ENCODE measurements around the gene RAX2. TPM values are rescaled to one million over a fixed set of nuclear protein-coding genes. Genes with fewer than 3 reads are reported as not detected.
"Not testable (repeated sequence)": the region's sequence is repeated elsewhere in the genome, so short reads cannot be mapped to it uniquely, and the experiment has no call there.

RAX2 gene
- total RNA-seq, 8 experiments from 2014 or later = 0.05 to 1.00 (median 0.21) TPM; not detected in 1

DNA sequence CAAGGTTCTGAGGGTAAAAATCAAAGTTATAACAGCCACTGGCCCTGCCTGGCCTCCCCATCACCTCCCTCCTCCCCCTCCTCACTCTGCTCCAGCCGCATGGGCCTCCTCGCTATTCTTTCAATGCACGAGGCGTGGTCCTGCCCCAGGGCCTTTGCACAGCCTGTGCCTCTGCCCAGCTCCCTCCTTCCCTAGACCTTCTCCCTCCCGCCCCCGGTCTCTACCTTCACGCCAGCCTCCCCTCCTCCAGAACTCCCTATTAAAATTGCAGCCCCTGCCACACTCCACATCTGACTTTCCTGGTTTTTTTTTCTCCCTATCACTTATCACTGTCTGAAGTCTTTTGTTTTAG is 3.3 kb downstream of the RAX2 start:
- Histone ChIP-seq H3K4me1 (replicated peaks in 1 of 2) (peaks cover 0 to 11% of the 10 kb centered on the region in 2 donors), H3K27ac (no peak overlapping the region), H3K4me3 (no peak overlapping the region)
- ATAC-seq (replicated peaks in 6 of 8) = no peak
- in situ Hi-C loops (cut with MboI; ENCODE audit: low pct_unique_long_range_greater_than_20kb in 2 of 9, low sequenced_read_pairs in 9 of 9, unreplicated experiment in 9 of 9) = no loop called here
- WGBS, 10 experiments = 90 to 100% methylated on average over 1 to 2 of the region's 7 CpGs; no CpG with 5 or more reads in 8 of the 10 experiments

DNA sequence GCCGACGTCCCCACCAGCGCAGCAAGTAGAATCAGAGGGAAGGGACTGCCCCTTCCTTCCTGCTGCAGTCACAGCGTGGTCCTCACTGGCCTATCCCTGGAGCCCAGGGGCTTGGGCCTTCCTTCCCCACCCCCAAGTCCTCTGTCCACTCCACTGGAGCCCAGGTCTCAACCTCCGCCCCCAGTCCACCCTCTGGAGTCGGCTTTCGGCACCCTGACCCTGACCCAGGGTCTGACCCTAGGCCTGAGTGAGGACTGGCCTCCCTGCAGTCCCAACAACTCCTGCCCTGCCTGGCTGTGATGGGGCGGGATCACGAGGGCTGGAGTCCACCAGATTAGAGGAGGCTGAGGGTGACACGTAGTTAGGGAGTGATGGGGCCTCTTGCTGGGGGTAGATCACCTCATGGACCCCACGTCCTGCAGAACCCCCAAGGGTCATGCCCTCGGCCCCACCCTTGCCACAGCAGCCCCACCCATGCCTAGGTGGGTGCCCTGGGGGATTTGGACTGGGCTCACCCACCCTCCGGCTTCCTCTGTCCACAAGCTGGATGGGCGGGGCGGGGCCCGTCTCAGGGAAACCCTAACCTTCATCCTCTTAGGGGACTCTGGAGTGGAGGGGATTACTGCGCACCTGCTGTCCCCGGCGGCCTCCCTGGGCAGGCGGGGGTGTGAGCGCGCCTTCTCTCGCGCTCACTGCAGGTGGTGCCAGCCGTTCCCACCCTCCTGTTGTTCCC is 3.8 kb downstream of the RAX2 start:
- in situ Hi-C loops (cut with MboI; ENCODE audit: low pct_unique_long_range_greater_than_20kb in 2 of 9, low sequenced_read_pairs in 9 of 9, unreplicated experiment in 9 of 9) = no loop called here
- H3K27ac ChIP-seq = no peak overlapping the region
- peaks cover under 1 to 13% of the 10 kb centered on the region in 2 donors for H3K4me1 ChIP-seq (replicated peaks in 1 of 2)
- WGBS, 10 experiments = no CpG with 5 or more reads among the region's 25 CpGs
- no peak overlapping the region for H3K4me3 ChIP-seq
- no peak for ATAC-seq (replicated peaks in 6 of 8)

- WGBS, 10 experiments = 80 to 100% methylated on average over 1 of the region's 23 CpGs; no CpG with 5 or more reads in 8 of the 10 experiments
- no peak overlapping the region for H3K27ac ChIP-seq
- H3K4me1 ChIP-seq (replicated peaks in 1 of 2) = peaks cover 3 to 10% of the 10 kb centered on the region in 2 donors
- no peak for ATAC-seq (replicated peaks in 6 of 8)
- in situ Hi-C loops (cut with MboI; ENCODE audit: low pct_unique_long_range_greater_than_20kb in 2 of 9, low sequenced_read_pairs in 9 of 9, unreplicated experiment in 9 of 9) = no loop called here
- H3K4me3 ChIP-seq = no peak overlapping the region
Measured at GRCh38 chr19:3767050-3767449, 5.0 kb downstream of the RAX2 start.

DNA sequence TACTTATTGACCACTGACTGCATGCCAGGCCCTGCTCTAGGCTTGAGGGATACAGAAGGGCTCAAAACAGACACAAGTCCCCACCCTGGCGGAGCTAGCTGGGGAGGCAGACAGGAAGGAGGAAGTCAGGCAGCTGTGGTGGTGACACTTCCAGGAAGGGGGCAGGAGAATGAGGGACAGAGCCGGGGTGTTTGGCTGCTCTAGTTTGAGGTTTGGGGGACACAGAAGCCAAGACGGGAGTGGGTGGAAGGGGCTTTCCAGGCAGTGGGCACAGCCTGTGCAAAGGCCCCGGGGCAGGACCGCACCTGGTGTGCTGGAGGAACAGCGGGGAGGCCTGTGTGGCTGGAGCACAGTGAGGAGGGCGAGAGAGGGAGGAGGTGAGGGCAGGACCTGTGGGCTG is 5.5 kb downstream of the RAX2 start:
- Histone ChIP-seq H3K4me3 (no peak overlapping the region), H3K4me1 (replicated peaks in 1 of 2) (peaks cover 3 to 5% of the 10 kb centered on the region in 2 donors), H3K27ac (no peak overlapping the region)
- ATAC-seq (replicated peaks in 6 of 8) = no peak
- WGBS, 10 experiments = 80 to 100% (median 93%) methylated on average over 1 to 3 of the region's 7 CpGs; no CpG with 5 or more reads in 7 of the 10 experiments
- in situ Hi-C loops (cut with MboI; ENCODE audit: low pct_unique_long_range_greater_than_20kb in 2 of 9, low sequenced_read_pairs in 9 of 9, unreplicated experiment in 9 of 9) = no loop called here

DNA sequence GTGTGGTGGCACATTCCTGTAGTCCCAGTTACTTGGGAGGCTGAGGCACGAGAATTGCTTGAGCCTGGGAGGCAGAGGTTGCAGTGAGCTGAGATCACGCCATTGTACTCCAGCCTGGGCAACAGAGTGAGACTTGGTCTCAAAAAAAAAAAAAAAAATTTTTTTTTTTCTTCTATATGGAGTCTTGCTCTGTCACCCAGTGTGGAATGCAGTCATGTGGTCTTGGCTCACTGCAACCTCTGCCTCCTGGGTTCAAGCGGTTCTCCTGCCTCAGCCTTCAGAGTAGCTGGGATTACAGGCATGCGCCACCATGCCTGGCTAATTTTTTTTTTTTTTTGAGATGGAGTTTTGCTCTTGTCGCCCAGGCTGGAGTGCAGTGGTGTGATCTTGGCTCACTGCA is 6.3 kb downstream of the RAX2 start:
- WGBS, 10 experiments = 93 to 100% (median 100%) methylated on average over 1 to 3 of the region's 5 CpGs; no CpG with 5 or more reads in 5 of the 10 experiments
- H3K4me1 ChIP-seq (replicated peaks in 1 of 2); H3K4me3 ChIP-seq; H3K27ac ChIP-seq; ATAC-seq (replicated peaks in 6 of 8); in situ Hi-C loops (cut with MboI; ENCODE audit: low pct_unique_long_range_greater_than_20kb in 2 of 9, low sequenced_read_pairs in 9 of 9, unreplicated experiment in 9 of 9): not testable (repeated sequence)

DNA sequence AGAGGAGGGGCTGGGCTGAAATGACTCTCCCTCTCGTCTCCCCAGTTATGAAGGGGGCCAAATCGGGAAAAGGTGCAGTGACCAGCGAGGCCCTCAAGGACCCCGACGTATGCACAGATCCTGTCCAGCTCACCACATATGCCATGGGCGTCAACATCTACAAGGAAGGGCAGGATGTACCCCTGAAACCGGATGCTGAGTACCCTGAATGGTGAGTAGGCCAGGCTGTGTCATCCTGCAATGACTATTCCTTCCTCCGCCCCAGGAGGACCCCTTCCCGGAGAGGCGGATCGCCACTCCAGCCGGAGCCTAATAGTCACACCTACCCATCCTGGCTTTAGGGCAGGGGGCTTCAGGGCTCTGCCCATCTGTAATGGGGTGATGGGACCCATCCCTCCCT is 6.9 kb downstream of the RAX2 start:
- in situ Hi-C loops (cut with MboI; ENCODE audit: low pct_unique_long_range_greater_than_20kb in 2 of 9, low sequenced_read_pairs in 9 of 9, unreplicated experiment in 9 of 9) = no loop called here
- H3K4me1 ChIP-seq (replicated peaks in 1 of 2) = peaks cover 5 to 8% of the 10 kb centered on the region in 2 donors
- 83 to 100% (median 90%) methylated on average over 1 to 3 of the region's 12 CpGs; no CpG with 5 or more reads in 5 of the 10 experiments for WGBS, 10 experiments
- ATAC-seq (replicated peaks in 6 of 8) = no peak
- H3K27ac ChIP-seq = no peak overlapping the region
- H3K4me3 ChIP-seq = no peak overlapping the region

DNA sequence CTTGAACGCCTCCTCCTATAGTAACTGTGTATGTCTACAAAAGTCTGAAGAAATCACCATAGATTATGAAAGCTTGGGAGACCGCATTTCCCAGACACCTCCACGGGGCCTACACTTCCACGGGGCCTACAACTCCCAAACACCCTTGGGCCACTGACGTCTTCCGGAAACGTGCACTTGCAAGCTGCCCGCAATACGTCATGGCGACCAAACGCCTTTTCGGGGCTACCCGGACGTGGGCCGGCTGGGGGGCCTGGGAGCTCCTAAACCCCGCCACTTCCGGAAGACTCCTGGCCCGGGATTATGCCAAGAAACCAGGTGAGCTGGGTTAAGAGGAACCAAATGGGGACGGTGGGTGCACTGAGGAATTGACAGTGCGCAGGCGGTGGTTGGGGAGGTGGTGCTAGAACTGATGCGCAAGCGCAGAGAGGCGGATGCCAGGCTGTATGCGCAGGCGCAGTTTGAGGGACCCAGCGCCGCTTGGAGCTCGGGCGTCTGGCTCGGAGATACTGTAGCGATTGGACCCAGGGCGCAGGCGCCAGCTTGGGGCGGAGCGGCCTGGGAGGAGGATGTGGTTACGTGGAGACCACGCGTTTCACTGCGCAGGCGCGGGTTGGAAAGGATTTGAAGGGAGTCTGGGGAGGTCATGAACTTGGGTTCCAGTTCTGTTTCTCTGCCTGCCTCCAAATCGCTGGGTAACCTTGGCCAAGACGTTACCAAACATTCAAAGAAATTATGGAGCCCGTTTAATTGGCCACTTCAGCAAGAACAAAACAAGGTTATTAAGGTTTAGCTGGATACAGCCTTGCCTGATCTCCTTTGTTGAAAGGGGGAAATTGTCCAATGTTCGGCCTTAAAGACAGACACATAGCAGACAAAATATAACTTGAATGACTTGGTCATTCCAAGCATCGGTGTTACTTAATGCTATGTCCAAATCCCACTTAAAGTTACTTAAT is 9.2 kb downstream of the RAX2 start, which contains the start of gene MRPL54:
TSS of gene MRPL54 (plus strand) at position 182 of the 959 bp plus-strand sequence. CDS start at position 201, 19 bp downstream.
- H3K4me3 ChIP-seq = peak within 1 kb of the TSS; percentile 75 to 99 (median 94)
- peak within 1 kb of the TSS; percentile 99 to 100 for H3K27ac ChIP-seq
- peaks cover 5 to 8% of the 10 kb centered on the region in 2 donors for H3K4me1 ChIP-seq (replicated peaks in 1 of 2)
- ATAC-seq (replicated peaks in 6 of 8) = peak; percentile 87 to 92 (median 88)
- in situ Hi-C loops (cut with MboI; ENCODE audit: low pct_unique_long_range_greater_than_20kb in 2 of 9, low sequenced_read_pairs in 9 of 9, unreplicated experiment in 9 of 9) = no loop called here
- 0 to 67% (median 9%) methylated on average over 1 to 19 of the region's 47 CpGs for WGBS, 10 experiments

DNA sequence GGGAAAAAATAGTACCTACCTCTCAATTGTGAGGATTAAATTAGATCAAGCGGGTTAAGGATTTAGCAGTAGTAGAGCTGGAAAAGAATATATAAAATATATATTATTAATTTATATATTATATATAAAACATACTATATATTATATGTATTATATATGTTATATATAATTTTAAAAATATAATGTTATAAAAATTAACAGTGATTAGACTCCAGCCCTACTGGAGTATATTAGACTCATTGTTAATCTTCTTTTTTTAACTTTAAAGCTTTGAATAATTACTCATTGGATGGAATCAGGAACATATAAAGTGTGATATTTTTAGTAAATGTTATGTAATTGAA is 9.9 kb downstream of the RAX2 start:
- 23 to 100% (median 71%) methylated on average over 1 of the region's 1 CpG; no CpG with 5 or more reads in 1 of the 10 experiments for WGBS, 10 experiments
- Histone ChIP-seq H3K4me1 (replicated peaks in 1 of 2) (peaks cover 5 to 8% of the 10 kb centered on the region in 2 donors), H3K4me3 (peak overlapping the region; percentile 75 to 99 (median 85)), H3K27ac (peak overlapping the region in 1 of 2 donors; percentile 100)
- in situ Hi-C loops (cut with MboI; ENCODE audit: low pct_unique_long_range_greater_than_20kb in 2 of 9, low sequenced_read_pairs in 9 of 9, unreplicated experiment in 9 of 9) = no loop called here
- no peak for ATAC-seq (replicated peaks in 6 of 8)

DNA sequence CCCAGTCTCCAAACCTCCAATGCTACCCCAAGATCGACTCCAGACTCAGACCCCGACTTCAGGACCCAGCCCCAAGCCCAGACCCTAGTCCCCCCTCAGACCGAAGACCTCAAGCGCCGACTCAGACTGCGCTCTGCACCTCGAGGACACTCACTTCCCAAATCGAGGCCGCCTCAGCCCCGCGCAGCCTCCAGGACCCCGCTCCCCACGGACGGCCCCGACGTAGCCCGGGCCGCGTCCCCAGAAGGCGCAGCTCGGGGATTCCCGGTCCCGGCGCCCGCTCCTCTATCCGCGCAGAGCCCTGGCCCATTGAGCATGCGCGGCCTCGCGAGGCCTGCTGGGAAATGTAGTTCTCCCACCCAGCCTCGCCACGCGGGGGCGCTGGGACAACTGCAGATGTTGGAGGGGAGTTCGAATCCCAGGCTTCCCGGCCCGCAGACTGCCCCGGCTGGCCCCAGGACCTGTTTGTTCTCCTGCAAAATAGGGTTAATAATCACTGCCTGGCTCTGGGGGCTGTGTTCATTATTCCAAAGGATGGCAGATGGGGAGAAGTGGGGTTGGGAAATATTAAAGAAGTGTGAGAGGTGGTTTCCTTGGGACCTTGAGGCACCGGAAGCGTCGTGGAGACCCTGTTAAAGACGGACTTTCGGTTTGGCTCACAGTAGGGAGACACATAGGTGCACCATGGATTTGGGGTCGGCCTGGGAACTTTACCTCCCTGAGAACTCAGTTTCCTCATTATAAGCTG is 10.5 kb downstream of the RAX2 start, which contains the start of gene APBA3:
TSS of gene APBA3 (minus strand) at position 311 of the 748 bp plus-strand sequence. CDS start 1,428 bp downstream, outside the sequence.
- WGBS, 10 experiments = 0 to 88% (median 33%) methylated on average over 1 to 9 of the region's 45 CpGs; no CpG with 5 or more reads in 1 of the 10 experiments
- peak; percentile 41 to 53 (median 50) for ATAC-seq (replicated peaks in 6 of 8)
- Histone ChIP-seq H3K4me1 (replicated peaks in 1 of 2) (peaks cover 5 to 8% of the 10 kb centered on the region in 2 donors), H3K4me3 (peak within 1 kb of the TSS; percentile 75 to 99 (median 94)), H3K27ac (peak within 1 kb of the TSS; percentile 99 to 100)
- in situ Hi-C loops (cut with MboI; ENCODE audit: low pct_unique_long_range_greater_than_20kb in 2 of 9, low sequenced_read_pairs in 9 of 9, unreplicated experiment in 9 of 9) = no loop called here

- peak in 1 of 8 experiments; percentile 1 for ATAC-seq (replicated peaks in 6 of 8)
- in situ Hi-C loops (cut with MboI; ENCODE audit: low pct_unique_long_range_greater_than_20kb in 2 of 9, low sequenced_read_pairs in 9 of 9, unreplicated experiment in 9 of 9) = no loop called here
- H3K4me3 ChIP-seq = peak overlapping the region; percentile 62 to 99 (median 94)
- H3K27ac ChIP-seq = peak overlapping the region; percentile 67 to 83
- 10 to 100% (median 41%) methylated on average over 1 to 5 of the region's 7 CpGs; no CpG with 5 or more reads in 3 of the 10 experiments for WGBS, 10 experiments
- peaks cover 5 to 8% of the 10 kb centered on the region in 2 donors for H3K4me1 ChIP-seq (replicated peaks in 1 of 2)
Measured at GRCh38 chr19:3760871-3761361, 11.1 kb downstream of the RAX2 start.

- in situ Hi-C loops (cut with MboI; ENCODE audit: low pct_unique_long_range_greater_than_20kb in 2 of 9, low sequenced_read_pairs in 9 of 9, unreplicated experiment in 9 of 9) = no loop called here
- Histone ChIP-seq H3K4me3 (no peak overlapping the region), H3K4me1 (replicated peaks in 1 of 2) (peaks cover 5 to 8% of the 10 kb centered on the region in 2 donors), H3K27ac (no peak overlapping the region)
- 94 to 100% (median 100%) methylated on average over 2 to 3 of the region's 19 CpGs; no CpG with 5 or more reads in 7 of the 10 experiments for WGBS, 10 experiments
- no peak for ATAC-seq (replicated peaks in 6 of 8)
Measured at GRCh38 chr19:3759482-3760254, 12.4 kb downstream of the RAX2 start.
